Neuronal stem cell (in vitro differentiated cells): Measurements from ENCODE around the gene GADL1.

ENCODE experiments used
- DNase-seq: peaks from one replicate; pipeline ENCODE4 v3.0.0-alpha.2; 2013; ENCODE audit warnings: low spot score
- H2AFZ ChIP-seq: one replicate; pipeline ENCODE4 v1.6.1; 2013; ENCODE audit warnings: mild to moderate bottlenecking, low read length, inconsistent platforms
- H2AK5ac ChIP-seq: 2 replicates; pipeline ENCODE4 v1.6.1; 2013; ENCODE audit warnings: low read depth, mild to moderate bottlenecking, inconsistent platforms, low read length, moderate library complexity, mixed read lengths
- H2BK120ac ChIP-seq: 2 replicates; pipeline ENCODE4 v1.6.1; 2013; ENCODE audit warnings: low read depth, mild to moderate bottlenecking, inconsistent platforms, low read length, moderate library complexity, mixed read lengths
- H2BK12ac ChIP-seq: one replicate; pipeline ENCODE4 v1.6.1; 2013; ENCODE audit warnings: low read length, inconsistent platforms
- H2BK15ac ChIP-seq: 2 replicates; pipeline ENCODE4 v1.6.1; 2013; ENCODE audit warnings: mild to moderate bottlenecking, low read length, inconsistent platforms, mixed read lengths
- H2BK5ac ChIP-seq: one replicate; pipeline ENCODE4 v1.6.1; 2013; ENCODE audit warnings: inconsistent platforms, mild to moderate bottlenecking, low read length, moderate library complexity
- H3K14ac ChIP-seq: one replicate; pipeline ENCODE4 v1.6.1; 2013; ENCODE audit warnings: low read length, inconsistent platforms
- H3K18ac ChIP-seq: 2 replicates; pipeline ENCODE4 v1.6.1; 2013; ENCODE audit warnings: low read length, inconsistent platforms
- H3K23ac ChIP-seq: 2 replicates; pipeline ENCODE4 v1.6.1; 2013; ENCODE audit warnings: low read depth, mild to moderate bottlenecking, mixed read lengths, low read length, inconsistent platforms; ENCODE audit not compliant: poor library complexity
- H3K27ac ChIP-seq: replicated peaks from 3 replicates; pipeline ENCODE4 v1.5.1; 2013; ENCODE audit warnings: low read length, inconsistent platforms
- H3K27me3 ChIP-seq, 3 experiments: 2 replicates each; pipeline ENCODE4 v1.6.1; 2013; ENCODE audit warnings: low read length in 3 of 3, mild to moderate bottlenecking in 2 of 3, inconsistent platforms in 1 of 3, low read depth in 1 of 3, mixed read lengths in 1 of 3, moderate library complexity in 1 of 3; ENCODE audit not compliant: control insufficient read depth in 3 of 3, insufficient read depth in 3 of 3
- H3K36me3 ChIP-seq, 2 donors: replicated peaks in 1 of 2; 2 replicates each; pipeline ENCODE4 v1.6.1; 2013; ENCODE audit warnings: low read length in 2 of 2; ENCODE audit not compliant: control insufficient read depth in 2 of 2, insufficient read depth in 2 of 2
- H3K4ac ChIP-seq: 2 replicates; pipeline ENCODE4 v1.6.1; 2013; ENCODE audit warnings: inconsistent platforms, mild to moderate bottlenecking, low read length, moderate library complexity
- H3K4me1 ChIP-seq, 2 donors: 1 replicate in 1 of 2; 2 replicates in 1 of 2; pipeline ENCODE4 v1.6.1; 2013; ENCODE audit warnings: low read length in 2 of 2, low read depth in 1 of 2; ENCODE audit not compliant: control insufficient read depth in 2 of 2, insufficient read depth in 1 of 2
- H3K4me2 ChIP-seq: one replicate; pipeline ENCODE4 v1.6.1; 2013; ENCODE audit warnings: mild to moderate bottlenecking, low read length, inconsistent platforms; ENCODE audit not compliant: insufficient read depth, poor library complexity, severe bottlenecking
- H3K4me3 ChIP-seq, 2 donors: 2 replicates each; pipeline ENCODE4 v1.5.1; 2013; ENCODE audit warnings: low read length in 2 of 2, mild to moderate bottlenecking in 2 of 2, inconsistent platforms in 1 of 2, moderate library complexity in 1 of 2
- H3K79me1 ChIP-seq: one replicate; pipeline ENCODE4 v1.6.1; 2013; ENCODE audit warnings: low read depth, mild to moderate bottlenecking, inconsistent platforms, low read length, moderate library complexity
- H3K9ac ChIP-seq: one replicate; pipeline ENCODE4 v1.6.1; 2013; ENCODE audit warnings: mild to moderate bottlenecking, low read depth, low read length, inconsistent platforms; ENCODE audit not compliant: poor library complexity
- H3K9me3 ChIP-seq, 2 donors: replicated peaks in 1 of 2; 2 replicates each; pipeline versions ENCODE3 to v1.6.1; 2013; ENCODE audit warnings: low read length in 2 of 2, mild to moderate bottlenecking in 2 of 2, inconsistent platforms in 1 of 2, low read depth in 1 of 2, mixed read lengths in 1 of 2, moderate library complexity in 1 of 2; ENCODE audit not compliant: control insufficient read depth in 2 of 2, insufficient read depth in 1 of 2
- H4K8ac ChIP-seq: one replicate; pipeline ENCODE4 v1.6.1; 2013; ENCODE audit warnings: low read depth, mild to moderate bottlenecking, inconsistent platforms, low read length, moderate library complexity
- H4K91ac ChIP-seq: one replicate; pipeline ENCODE4 v1.6.1; 2013; ENCODE audit warnings: low read length, low read depth, mild to moderate bottlenecking, inconsistent platforms; ENCODE audit not compliant: poor library complexity
- WGBS, 2 donors: extraction: QIAGEN DNeasy Blood & Tissue Kit; methylation state at CpG; one replicate each; pipeline ENCODE4 v1.1.7; 2013; ENCODE audit warnings: missing lambda C conversion rate in 2 of 2, mixed read lengths in 1 of 2; ENCODE audit not compliant: insufficient read length in 2 of 2, insufficient replicate concordance in 1 of 2; ENCODE audit errors: extremely low coverage in 2 of 2; 5-methylcytosine and 5-hydroxymethylcytosine counted together

Gene GADL1

GRCh38 chr3:30836141-30836540, 58.3 kb downstream of the GADL1 start:
- no peak overlapping the region for H3K4me2 ChIP-seq

GRCh38 chr3:30835667-30836066, 58.8 kb downstream of the GADL1 start:
- Histone ChIP-seq H3K4me1 (no peaks in the 10 kb centered on the region), H3K4me2 (no peak overlapping the region)

More at GRCh38 chr3:30836141-30836540, 58.3 kb downstream of the GADL1 start:
- no peak overlapping the region for H3K14ac ChIP-seq
- no peak overlapping the region for H3K27ac ChIP-seq
- no peak overlapping the region for H3K23ac ChIP-seq
- no peak for DNase-seq
- no peak overlapping the region for H2AFZ ChIP-seq
- no peak overlapping the region for H2AK5ac ChIP-seq
- WGBS, 2 donors, result no CpG with 5 or more reads among the region's 1 CpG
- no peak overlapping the region for H3K9ac ChIP-seq
- no peak overlapping the region for H2BK120ac ChIP-seq
- H4K8ac ChIP-seq, result no peak overlapping the region
- H3K27me3 ChIP-seq, result no peaks in the 10 kb centered on the region
- H3K18ac ChIP-seq, result no peak overlapping the region
- H2BK15ac ChIP-seq, result no peak overlapping the region
- no peaks in the 10 kb centered on the region for H3K36me3 ChIP-seq
- no peaks in the 10 kb centered on the region for H3K79me1 ChIP-seq
- H2BK5ac ChIP-seq, result no peak overlapping the region
- H3K4me1 ChIP-seq, result no peaks in the 10 kb centered on the region
- H3K4ac ChIP-seq, result no peak overlapping the region
- no peak overlapping the region for H2BK12ac ChIP-seq
- H3K9me3 ChIP-seq, result no peaks in the 10 kb centered on the region
- H3K4me3 ChIP-seq, result no peak overlapping the region
- no peak overlapping the region for H4K91ac ChIP-seq

DNA sequence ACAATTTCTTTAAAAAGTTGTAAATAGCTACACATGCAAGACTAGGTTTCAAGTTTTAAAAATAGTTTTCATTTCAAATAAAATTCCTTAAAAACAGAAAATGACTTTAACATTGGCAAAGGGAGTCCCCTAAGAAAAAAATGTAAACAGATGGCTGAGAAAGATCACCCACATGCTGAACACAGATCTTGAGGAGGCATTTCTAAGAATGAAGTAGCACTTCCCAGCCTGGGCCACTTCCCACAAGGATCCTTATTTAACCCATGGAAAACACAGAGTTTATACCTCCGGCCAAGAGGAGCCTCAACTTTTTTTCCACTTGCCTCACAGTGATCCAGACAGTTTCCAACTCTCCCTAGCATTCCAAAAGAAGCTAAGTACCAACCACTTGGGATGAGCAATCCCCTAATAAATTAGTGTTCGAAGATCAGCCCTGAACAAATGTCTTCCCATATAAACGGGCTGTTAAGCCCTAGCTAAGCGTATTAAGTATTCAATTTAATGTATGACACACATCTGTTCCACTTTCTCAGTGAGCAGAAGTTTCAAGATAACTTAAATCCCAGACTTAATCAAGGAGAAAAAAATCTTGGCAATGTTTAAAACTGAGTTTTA, 61.4 kb downstream of the GADL1 start:
- no peak overlapping the region for H2BK15ac ChIP-seq
- H3K36me3 ChIP-seq, result no peaks in the 10 kb centered on the region
- H3K9me3 ChIP-seq, result no peaks in the 10 kb centered on the region
- H3K14ac ChIP-seq, result no peak overlapping the region
- no peak overlapping the region for H3K4me3 ChIP-seq
- no peak overlapping the region for H3K23ac ChIP-seq
- H4K8ac ChIP-seq, result no peak overlapping the region
- WGBS, 2 donors, result no CpG with 5 or more reads among the region's 4 CpGs
- no peaks in the 10 kb centered on the region for H3K4me1 ChIP-seq
- H4K91ac ChIP-seq, result no peak overlapping the region
- no peak overlapping the region for H2BK12ac ChIP-seq
- H3K4ac ChIP-seq, result no peak overlapping the region
- peaks cover 0 to 2% (median 0%) of the 10 kb centered on the region in 3 experiments for H3K27me3 ChIP-seq
- no peak overlapping the region for H2AK5ac ChIP-seq
- no peak overlapping the region for H2BK5ac ChIP-seq
- no peak overlapping the region for H3K9ac ChIP-seq
- no peak overlapping the region for H3K4me2 ChIP-seq
- no peak overlapping the region for H3K18ac ChIP-seq
- DNase-seq, result no peak
- no peak overlapping the region for H2AFZ ChIP-seq
- H2BK120ac ChIP-seq, result no peak overlapping the region
- H3K79me1 ChIP-seq, result no peaks in the 10 kb centered on the region
- H3K27ac ChIP-seq, result no peak overlapping the region

More at GRCh38 chr3:30835667-30836066, 58.8 kb downstream of the GADL1 start:
- Histone ChIP-seq H2BK15ac (no peak overlapping the region), H3K4me3 (no peak overlapping the region), H4K91ac (no peak overlapping the region), H3K18ac (no peak overlapping the region), H3K23ac (no peak overlapping the region), H3K27me3 (no peaks in the 10 kb centered on the region), H3K4ac (no peak overlapping the region), H3K36me3 (no peaks in the 10 kb centered on the region), H2BK120ac (no peak overlapping the region), H3K14ac (no peak overlapping the region), H2AK5ac (no peak overlapping the region), H2BK5ac (no peak overlapping the region), H3K27ac (no peak overlapping the region), H2BK12ac (no peak overlapping the region), H3K9me3 (no peaks in the 10 kb centered on the region), H2AFZ (no peak overlapping the region), H3K9ac (no peak overlapping the region), H4K8ac (no peak overlapping the region), H3K79me1 (no peaks in the 10 kb centered on the region)
- WGBS, 2 donors, result no CpG with 5 or more reads among the region's 2 CpGs
- DNase-seq, result no peak

DNA sequence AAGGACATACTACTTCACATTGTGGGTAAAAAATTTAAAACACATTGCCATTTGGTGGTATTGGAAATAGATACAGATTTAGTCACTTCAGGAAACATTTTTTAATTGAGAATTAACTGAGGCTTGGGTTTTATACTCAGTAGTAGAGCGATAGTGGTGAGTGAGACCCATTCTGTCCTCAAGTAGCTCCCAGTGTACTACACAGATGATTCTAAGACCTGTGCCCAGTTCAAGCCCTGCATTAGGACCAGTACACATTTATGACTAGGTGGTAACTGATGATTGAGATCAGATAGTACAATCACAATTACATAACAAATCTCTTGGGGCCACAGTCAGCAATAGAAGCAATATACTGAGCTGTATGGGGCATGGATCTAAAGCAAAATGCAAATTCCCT, 67.4 kb downstream of the GADL1 start:
- Histone ChIP-seq H4K8ac (no peak overlapping the region), H2AFZ (no peak overlapping the region), H3K4me2 (no peak overlapping the region), H2BK120ac (no peak overlapping the region), H2BK5ac (no peak overlapping the region), H3K14ac (no peak overlapping the region), H3K4me1 (no peaks in the 10 kb centered on the region), H4K91ac (no peak overlapping the region), H2BK15ac (no peak overlapping the region), H3K27ac (no peak overlapping the region), H3K36me3 (no peaks in the 10 kb centered on the region), H3K4me3 (no peak overlapping the region), H3K4ac (no peak overlapping the region), H2BK12ac (no peak overlapping the region), H3K27me3 (peaks cover 0 to 5% (median 0%) of the 10 kb centered on the region in 3 experiments), H3K23ac (no peak overlapping the region), H3K18ac (no peak overlapping the region), H3K9me3 (no peaks in the 10 kb centered on the region), H3K79me1 (no peaks in the 10 kb centered on the region), H2AK5ac (no peak overlapping the region), H3K9ac (no peak overlapping the region)
- DNase-seq, result no peak
- WGBS, 2 donors, result no CpG with 5 or more reads among the region's 1 CpG
